ENCODE data around the gene PRKCD.

DNA sequence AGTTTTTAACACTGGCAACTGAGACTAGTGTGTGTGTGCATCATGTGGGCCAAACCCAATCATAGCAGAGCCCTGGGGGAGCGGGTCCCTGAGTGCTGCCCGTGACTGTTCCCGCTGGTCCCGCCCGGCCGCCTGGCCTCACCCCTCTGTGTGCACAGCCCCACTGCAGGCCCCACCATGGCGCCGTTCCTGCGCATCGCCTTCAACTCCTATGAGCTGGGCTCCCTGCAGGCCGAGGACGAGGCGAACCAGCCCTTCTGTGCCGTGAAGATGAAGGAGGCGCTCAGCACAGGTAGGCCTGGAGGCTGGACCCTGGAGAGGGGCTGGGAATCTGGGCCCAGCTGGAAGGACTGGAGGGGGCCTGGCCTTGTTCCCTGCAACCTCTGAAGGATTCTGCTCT, 17.2 kb downstream of the PRKCD start:
- TF ChIP-seq, protein P1, sequence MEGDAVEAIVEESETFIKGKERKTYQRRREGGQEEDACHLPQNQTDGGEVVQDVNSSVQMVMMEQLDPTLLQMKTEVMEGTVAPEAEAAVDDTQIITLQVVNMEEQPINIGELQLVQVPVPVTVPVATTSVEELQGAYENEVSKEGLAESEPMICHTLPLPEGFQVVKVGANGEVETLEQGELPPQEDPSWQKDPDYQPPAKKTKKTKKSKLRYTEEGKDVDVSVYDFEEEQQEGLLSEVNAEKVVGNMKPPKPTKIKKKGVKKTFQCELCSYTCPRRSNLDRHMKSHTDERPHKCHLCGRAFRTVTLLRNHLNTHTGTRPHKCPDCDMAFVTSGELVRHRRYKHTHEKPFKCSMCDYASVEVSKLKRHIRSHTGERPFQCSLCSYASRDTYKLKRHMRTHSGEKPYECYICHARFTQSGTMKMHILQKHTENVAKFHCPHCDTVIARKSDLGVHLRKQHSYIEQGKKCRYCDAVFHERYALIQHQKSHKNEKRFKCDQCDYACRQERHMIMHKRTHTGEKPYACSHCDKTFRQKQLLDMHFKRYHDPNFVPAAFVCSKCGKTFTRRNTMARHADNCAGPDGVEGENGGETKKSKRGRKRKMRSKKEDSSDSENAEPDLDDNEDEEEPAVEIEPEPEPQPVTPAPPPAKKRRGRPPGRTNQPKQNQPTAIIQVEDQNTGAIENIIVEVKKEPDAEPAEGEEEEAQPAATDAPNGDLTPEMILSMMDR (IDR thresholded peaks at IDR 0.05): no peak
- no peak for TF ChIP-seq POLR2A (IDR thresholded peaks at IDR 0.05)
- TF ChIP-seq EP300 (IDR thresholded peaks at IDR 0.05): no peak

Data from sigmoid colon (tissue), 4 donors.